ENCODE results near the gene ZBTB21. TPM values are rescaled to one million over a fixed set of nuclear protein-coding genes. Genes with fewer than 3 reads are reported as not detected.

The ZBTB21 gene
- total and polyA plus RNA-seq, 2 of the 8 experiments (the other 6 are each of a cell fraction or from before 2014, with no cell fraction given), result 3.9 to 17.8 TPM

DNA sequence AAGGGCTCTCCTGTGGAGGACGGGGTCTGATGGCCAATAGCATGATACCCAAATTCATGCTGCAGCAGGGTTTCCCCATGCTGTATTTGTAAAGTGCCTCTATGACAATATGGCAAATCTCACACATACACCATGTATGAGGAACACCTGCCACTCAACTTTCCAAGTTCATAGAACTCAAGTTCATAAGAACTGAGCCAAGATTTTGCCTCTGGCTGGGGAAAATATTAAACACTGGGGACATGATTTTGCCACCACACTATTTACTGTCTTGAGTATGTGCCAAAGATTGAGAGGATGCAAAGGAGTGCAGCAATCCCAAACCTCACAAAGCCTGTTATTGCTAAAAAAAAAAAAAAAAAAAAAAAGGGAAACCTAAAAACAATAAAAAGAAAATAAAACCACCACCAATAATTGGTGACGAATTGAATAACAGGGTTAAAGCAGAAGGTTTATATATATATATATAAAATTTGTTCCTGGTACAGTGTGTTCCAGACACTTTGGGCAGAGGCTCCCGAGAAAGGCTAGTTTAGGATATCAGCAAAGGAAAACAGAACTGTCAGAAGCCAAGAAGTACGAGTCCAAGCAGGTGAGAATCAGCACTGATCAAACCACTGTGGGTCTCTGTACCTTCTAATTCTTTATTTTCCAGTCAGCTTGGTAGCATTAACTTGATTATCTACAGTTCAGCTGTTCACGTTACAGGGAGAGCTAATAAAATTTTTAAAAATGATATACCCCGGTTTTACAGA lies 24.3 kb downstream of the ZBTB21 start:
- H4K5ac ChIP-seq (ENCODE audit: insufficient read length, low read depth, low read length), result no peak overlapping the region
- no peak overlapping the region for H4K91ac ChIP-seq (replicated peaks; ENCODE audit: insufficient read length, low read length)
- H3K4ac ChIP-seq (replicated peaks; ENCODE audit: insufficient read length, low read depth, low read length), result no peak overlapping the region

More for the DNA sequence above, 24.3 kb downstream of the ZBTB21 start:
- Histone ChIP-seq H3K79me1 (ENCODE audit: low read depth, low read length) (no peaks in the 10 kb centered on the region), H3K27ac (ENCODE audit: low read depth, low read length) (no peak overlapping the region), H3K23me2 (ENCODE audit: low read depth, low read length) (no peaks in the 10 kb centered on the region), H2BK120ac (replicated peaks; ENCODE audit: low read depth, low read length) (no peak overlapping the region), H2AK5ac (ENCODE audit: low read depth, low read length) (no peak overlapping the region), H3K9ac (replicated peaks in 1 of 4; ENCODE audit: extremely low read depth in 1 of 4, low read depth in 3 of 4, low read length in 3 of 4) (no peak overlapping the region), H3K36me3 (ENCODE audit: control insufficient read depth in 2 of 4, insufficient read depth in 4 of 4, low read length in 3 of 4) (peaks cover 0 to 11% (median under 1%) of the 10 kb centered on the region in 4 experiments; a peak in 3 of 8 replicates), H3K79me2 (ENCODE audit: control insufficient read depth in 1 of 2, insufficient read depth in 2 of 2, low read length in 2 of 2) (no peaks in the 10 kb centered on the region), H3K4me1 (replicated peaks in 1 of 4; ENCODE audit: control insufficient read depth in 3 of 4, insufficient read depth in 4 of 4, low read length in 3 of 4) (no peaks in the 10 kb centered on the region), H3K27me3 (replicated peaks in 1 of 4; ENCODE audit: control insufficient read depth in 3 of 4, extremely low read depth in 1 of 4, insufficient read depth in 3 of 4, low read length in 3 of 4) (no peaks in the 10 kb centered on the region), H3K23ac (ENCODE audit: insufficient read length) (no peak overlapping the region), H3K9me3 (ENCODE audit: insufficient read depth in 2 of 2, low read depth in 1 of 2, low read length in 1 of 2) (no peaks in the 10 kb centered on the region), H3K4me2 (ENCODE audit: insufficient read depth in 1 of 2, low read depth in 2 of 2, low read length in 2 of 2) (no peak overlapping the region), H2BK5ac (ENCODE audit: low read depth, low read length) (no peak overlapping the region), H4K20me1 (replicated peaks in 1 of 2; ENCODE audit: control insufficient read depth in 1 of 2, insufficient read depth in 2 of 2, low read length in 2 of 2) (no peaks in the 10 kb centered on the region), H3K14ac (ENCODE audit: insufficient read length) (no peak overlapping the region), H3K4me3 (ENCODE audit: extremely low read depth in 1 of 4, insufficient read depth in 2 of 4, low read depth in 3 of 4, low read length in 4 of 4) (no peak overlapping the region), H2BK12ac (ENCODE audit: low read depth, low read length) (no peak overlapping the region), H2BK20ac (ENCODE audit: low read length) (no peak overlapping the region), H2AFZ (ENCODE audit: low read length) (no peak overlapping the region), H3K56ac (replicated peaks; ENCODE audit: insufficient read length, low read depth, low read length) (no peak overlapping the region), H4K8ac (ENCODE audit: extremely low read depth, insufficient read depth, low read length) (no peak overlapping the region), H2BK15ac (ENCODE audit: low read length) (no peak overlapping the region), H3K18ac (ENCODE audit: extremely low read depth, low read length) (no peak overlapping the region)
- POLR2A ChIA-PET (ENCODE audit: partially characterized antibody), result no interaction called here
- DNase-seq (ENCODE audit: low read depth in 1 of 2, low spot score in 2 of 2) (no peak), FAIRE-seq (no peak)
- WGBS, 2 experiments (ENCODE audit: extremely low coverage in 1 of 2, insufficient coverage in 1 of 2, insufficient read length in 1 of 2, insufficient replicate concordance in 2 of 2, low coverage in 1 of 2, low lambda C conversion rate in 2 of 2, missing lambda C conversion rate in 1 of 2), result 90% methylated on average over 6 of the region's 6 CpGs; no CpG with 5 or more reads in 1 of the 2 experiments
- TF ChIP-seq ZNF274 (IDR thresholded peaks at IDR 0.05; ENCODE audit: borderline replicate concordance, extremely low read depth, low read length), result no peak
- TF ChIP-seq GABPA (IDR thresholded peaks at IDR 0.05; ENCODE audit: borderline replicate concordance, insufficient read depth, low read length), result no peak
- no peak for TF ChIP-seq EZH2 (IDR thresholded peaks at IDR 0.05; ENCODE audit: low read depth, low read length, severe bottlenecking)
- TF ChIP-seq TEAD4 (IDR thresholded peaks at IDR 0.05; ENCODE audit: low read depth, low read length), result no peak
- no peak for TF ChIP-seq JUND (IDR thresholded peaks at IDR 0.05; ENCODE audit: low read length)
- no peak for TF ChIP-seq CREB1 (IDR thresholded peaks at IDR 0.05)
- no peak for TF ChIP-seq BCL11A (IDR thresholded peaks at IDR 0.05; ENCODE audit: low read depth in 2 of 2, low read length in 2 of 2)
- TF ChIP-seq SP2 (IDR thresholded peaks at IDR 0.05; ENCODE audit: low read length), result no peak
- TF ChIP-seq YY1 (IDR thresholded peaks at IDR 0.05; ENCODE audit: low read depth, low read length), result no peak
- no peak for TF ChIP-seq CTBP2 (IDR thresholded peaks at IDR 0.05; ENCODE audit: borderline replicate concordance, insufficient read depth, insufficient read length, low read length)
- TF ChIP-seq TAF7 (optimal IDR thresholded peaks at IDR 0.05; ENCODE audit: borderline replicate concordance, low read depth, low read length), result no peak
- no peak for TF ChIP-seq TAF1 (IDR thresholded peaks at IDR 0.05; ENCODE audit: low read depth, low read length)
- no peak for TF ChIP-seq CEBPB (IDR thresholded peaks at IDR 0.05; ENCODE audit: low read depth, low read length)
- TF ChIP-seq SRF (IDR thresholded peaks at IDR 0.05; ENCODE audit: low read depth, low read length), result no peak
- TF ChIP-seq POLR2A (IDR thresholded peaks at IDR 0.05; ENCODE audit: control extremely low read depth in 1 of 2, low read depth in 2 of 2, low read length in 2 of 2), result no peak
- CTCF ChIA-PET (ENCODE audit: partially characterized antibody), result interaction anchor here (0.7 to 1.5 kb wide), 2 partner anchors 10 to 169 kb away, joined by 3 to 4 read pairs; no protein-coding TSS in a partner anchor
